Measurements from ENCODE around the gene PPP1R14C.

PPP1R14C gene

GRCh38 chr6:150248300-150248699, 105.5 kb downstream of the PPP1R14C start:
- H3K4me3 ChIP-seq (IDR thresholded peaks at IDR 0.05; ENCODE audit: insufficient read depth, low read depth, low read length), result no peak overlapping the region
- H2AFZ ChIP-seq (ENCODE audit: low read depth), result no peak overlapping the region
- no peak for TF ChIP-seq CTCF (conservative IDR thresholded peaks at IDR 0.05; ENCODE audit: low read depth, low read length)
- no peaks in the 10 kb centered on the region for H4K20me1 ChIP-seq (ENCODE audit: insufficient read depth)
- H3K36me3 ChIP-seq (ENCODE audit: insufficient read depth), result no peaks in the 10 kb centered on the region
- H3K79me2 ChIP-seq (ENCODE audit: insufficient read depth, low read depth), result no peaks in the 10 kb centered on the region
- no peak overlapping the region for H3K9ac ChIP-seq
- no peaks in the 10 kb centered on the region for H3K4me1 ChIP-seq (ENCODE audit: low read depth, poor library complexity, severe bottlenecking)
- no peak overlapping the region for H3K4me2 ChIP-seq
- no peaks in the 10 kb centered on the region for H3K27me3 ChIP-seq (ENCODE audit: insufficient read depth, low read depth)
- no peak overlapping the region for H3K27ac ChIP-seq

- Histone ChIP-seq H2AFZ (ENCODE audit: low read depth) (no peak overlapping the region), H3K4me2 (no peak overlapping the region), H3K4me3 (IDR thresholded peaks at IDR 0.05; ENCODE audit: insufficient read depth, low read depth, low read length) (no peak overlapping the region), H3K4me1 (ENCODE audit: low read depth, poor library complexity, severe bottlenecking) (no peaks in the 10 kb centered on the region), H3K79me2 (ENCODE audit: insufficient read depth, low read depth) (no peaks in the 10 kb centered on the region), H4K20me1 (ENCODE audit: insufficient read depth) (no peaks in the 10 kb centered on the region), H3K27me3 (ENCODE audit: insufficient read depth, low read depth) (no peaks in the 10 kb centered on the region), H3K9ac (no peak overlapping the region), H3K27ac (no peak overlapping the region), H3K36me3 (ENCODE audit: insufficient read depth) (no peaks in the 10 kb centered on the region)
- no peak for TF ChIP-seq CTCF (conservative IDR thresholded peaks at IDR 0.05; ENCODE audit: low read depth, low read length)
Observed at GRCh38 chr6:150249261-150249660, 106.4 kb downstream of the PPP1R14C start.

- Histone ChIP-seq H3K4me1 (ENCODE audit: low read depth, poor library complexity, severe bottlenecking) (no peaks in the 10 kb centered on the region), H3K27me3 (ENCODE audit: insufficient read depth, low read depth) (no peaks in the 10 kb centered on the region), H3K27ac (no peak overlapping the region), H3K79me2 (ENCODE audit: insufficient read depth, low read depth) (no peaks in the 10 kb centered on the region), H3K4me3 (IDR thresholded peaks at IDR 0.05; ENCODE audit: insufficient read depth, low read depth, low read length) (no peak overlapping the region), H4K20me1 (ENCODE audit: insufficient read depth) (no peaks in the 10 kb centered on the region), H3K36me3 (ENCODE audit: insufficient read depth) (no peaks in the 10 kb centered on the region), H2AFZ (ENCODE audit: low read depth) (no peak overlapping the region), H3K9ac (no peak overlapping the region), H3K4me2 (no peak overlapping the region)
- no peak for TF ChIP-seq CTCF (conservative IDR thresholded peaks at IDR 0.05; ENCODE audit: low read depth, low read length)
Observed at GRCh38 chr6:150250826-150251225, 108.0 kb downstream of the PPP1R14C start.

- H3K27ac ChIP-seq, result no peak overlapping the region
- no peaks in the 10 kb centered on the region for H3K27me3 ChIP-seq (ENCODE audit: insufficient read depth, low read depth)
- no peaks in the 10 kb centered on the region for H3K4me1 ChIP-seq (ENCODE audit: low read depth, poor library complexity, severe bottlenecking)
- no peaks in the 10 kb centered on the region for H3K79me2 ChIP-seq (ENCODE audit: insufficient read depth, low read depth)
- no peak overlapping the region for H3K9ac ChIP-seq
- TF ChIP-seq CTCF (conservative IDR thresholded peaks at IDR 0.05; ENCODE audit: low read depth, low read length), result no peak
- H2AFZ ChIP-seq (ENCODE audit: low read depth), result no peak overlapping the region
- no peak overlapping the region for H3K4me2 ChIP-seq
- H3K36me3 ChIP-seq (ENCODE audit: insufficient read depth), result no peaks in the 10 kb centered on the region
- H3K4me3 ChIP-seq (IDR thresholded peaks at IDR 0.05; ENCODE audit: insufficient read depth, low read depth, low read length), result no peak overlapping the region
- no peaks in the 10 kb centered on the region for H4K20me1 ChIP-seq (ENCODE audit: insufficient read depth)
Observed at GRCh38 chr6:150251566-150252186, 108.8 kb downstream of the PPP1R14C start.
